Measurements from ENCODE around the gene SH2D3C.

- TF ChIP-seq CTCF (IDR thresholded peaks at IDR 0.05; ENCODE audit: low read depth, low read length, poor library complexity, severe bottlenecking) = no peak
- TF ChIP-seq EZH2phosphoT487 (IDR thresholded peaks at IDR 0.05; ENCODE audit: borderline replicate concordance, low read length) = no peak
Measured at GRCh38 chr9:127772603-127773002, 5.9 kb downstream of the SH2D3C start.

Measured in DOHH2 (cell line).